ENCODE measurements around the gene BCAS4.

BCAS4 gene

DNA sequence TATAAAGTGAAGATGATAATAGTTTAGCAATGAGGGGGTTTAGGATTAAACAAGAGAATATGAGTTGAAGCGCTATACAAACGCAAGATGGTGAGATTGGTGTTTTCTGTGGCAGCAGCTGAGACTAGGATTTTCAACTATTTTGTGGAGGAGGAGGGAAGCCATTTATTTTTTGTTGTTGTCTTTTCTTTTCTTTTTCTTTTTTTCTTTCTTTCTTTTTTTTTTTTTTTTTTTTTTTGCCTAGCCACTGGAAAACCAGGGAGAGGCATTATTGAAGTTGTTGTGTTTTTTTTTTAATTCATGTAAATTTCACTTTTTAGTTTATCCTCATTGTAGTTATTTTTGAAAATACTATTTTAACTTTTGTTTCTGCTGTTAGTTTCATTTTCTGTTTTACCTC, 47.6 kb upstream of the BCAS4 start:
- no peak overlapping the region for H3K4me2 ChIP-seq (ENCODE audit: insufficient read depth, low read length)
- DNase-seq (no peak), ATAC-seq (ENCODE audit: insufficient read depth, low read depth) (no peak)
- H3K79me2 ChIP-seq (ENCODE audit: insufficient read depth, low read length), result no peaks in the 10 kb centered on the region
- no peaks in the 10 kb centered on the region for H3K9me3 ChIP-seq (ENCODE audit: insufficient read depth, low read length, severe bottlenecking)
- no peak overlapping the region for H3K9ac ChIP-seq (ENCODE audit: low read depth, low read length)
- no peaks in the 10 kb centered on the region for H3K27me3 ChIP-seq (ENCODE audit: insufficient read depth, low read length, poor library complexity)
- H2AFZ ChIP-seq (ENCODE audit: low read depth, low read length), result no peak overlapping the region
- H3K27ac ChIP-seq (ENCODE audit: low read length), result no peak overlapping the region
- TF ChIP-seq, protein P1, sequence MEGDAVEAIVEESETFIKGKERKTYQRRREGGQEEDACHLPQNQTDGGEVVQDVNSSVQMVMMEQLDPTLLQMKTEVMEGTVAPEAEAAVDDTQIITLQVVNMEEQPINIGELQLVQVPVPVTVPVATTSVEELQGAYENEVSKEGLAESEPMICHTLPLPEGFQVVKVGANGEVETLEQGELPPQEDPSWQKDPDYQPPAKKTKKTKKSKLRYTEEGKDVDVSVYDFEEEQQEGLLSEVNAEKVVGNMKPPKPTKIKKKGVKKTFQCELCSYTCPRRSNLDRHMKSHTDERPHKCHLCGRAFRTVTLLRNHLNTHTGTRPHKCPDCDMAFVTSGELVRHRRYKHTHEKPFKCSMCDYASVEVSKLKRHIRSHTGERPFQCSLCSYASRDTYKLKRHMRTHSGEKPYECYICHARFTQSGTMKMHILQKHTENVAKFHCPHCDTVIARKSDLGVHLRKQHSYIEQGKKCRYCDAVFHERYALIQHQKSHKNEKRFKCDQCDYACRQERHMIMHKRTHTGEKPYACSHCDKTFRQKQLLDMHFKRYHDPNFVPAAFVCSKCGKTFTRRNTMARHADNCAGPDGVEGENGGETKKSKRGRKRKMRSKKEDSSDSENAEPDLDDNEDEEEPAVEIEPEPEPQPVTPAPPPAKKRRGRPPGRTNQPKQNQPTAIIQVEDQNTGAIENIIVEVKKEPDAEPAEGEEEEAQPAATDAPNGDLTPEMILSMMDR (IDR thresholded peaks at IDR 0.05; ENCODE audit: borderline replicate concordance, extremely low read depth, low read length, poor library complexity, severe bottlenecking), result no peak
- TF ChIP-seq EZH2 (IDR thresholded peaks at IDR 0.05; ENCODE audit: borderline replicate concordance, low read depth, low read length, severe bottlenecking), result no peak
- H3K4me3 ChIP-seq (ENCODE audit: low read depth in 1 of 2, low read length in 2 of 2), result no peak overlapping the region
- H4K20me1 ChIP-seq (ENCODE audit: insufficient read depth, low read length), result peaks cover 3% of the 10 kb centered on the region; the same call in 1 of the 2 replicates
- H3K4me1 ChIP-seq (ENCODE audit: insufficient read depth, low read length), result no peaks in the 10 kb centered on the region
- H3K36me3 ChIP-seq (ENCODE audit: insufficient read depth, low read length), result 0 out of 2 replicates have a peak, but pooled peaks cover 3% of the 10 kb centered on the region

DNA sequence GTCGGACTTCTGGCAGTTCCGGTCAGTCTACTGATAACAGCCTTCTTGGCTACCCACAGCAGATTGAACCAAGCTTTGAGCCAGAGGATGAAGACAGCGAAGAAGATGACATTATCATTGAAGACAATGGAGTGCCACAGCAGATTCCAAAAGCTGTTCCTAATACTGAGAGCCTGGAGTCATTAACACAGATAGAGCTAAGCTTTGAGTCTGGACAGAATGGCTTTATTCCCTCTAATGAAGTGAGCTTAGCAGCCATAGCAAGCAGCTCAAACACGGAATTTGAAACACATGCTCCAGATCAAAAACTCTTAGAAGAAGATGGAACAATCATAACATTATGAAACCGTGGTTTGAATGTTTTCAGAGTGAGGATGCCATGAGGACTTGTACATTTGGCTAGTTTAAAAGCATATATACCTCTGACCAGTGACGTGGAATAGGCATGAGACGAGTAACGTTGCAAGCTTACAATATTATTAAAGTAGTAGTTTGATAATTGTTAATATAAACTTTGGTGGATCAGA, 44.7 kb upstream of the BCAS4 start:
- Histone ChIP-seq H3K27ac (ENCODE audit: low read length) (no peak overlapping the region), H3K27me3 (ENCODE audit: insufficient read depth, low read length, poor library complexity) (no peaks in the 10 kb centered on the region), H3K9ac (ENCODE audit: low read depth, low read length) (no peak overlapping the region), H3K36me3 (ENCODE audit: insufficient read depth, low read length) (0 out of 2 replicates have a peak, but pooled peaks cover 3% of the 10 kb centered on the region), H3K4me2 (ENCODE audit: insufficient read depth, low read length) (no peak overlapping the region), H2AFZ (ENCODE audit: low read depth, low read length) (no peak overlapping the region), H3K79me2 (ENCODE audit: insufficient read depth, low read length) (no peaks in the 10 kb centered on the region), H3K4me1 (ENCODE audit: insufficient read depth, low read length) (no peaks in the 10 kb centered on the region), H4K20me1 (ENCODE audit: insufficient read depth, low read length) (peaks cover 3% of the 10 kb centered on the region; the same call in 1 of the 2 replicates), H3K4me3 (ENCODE audit: low read depth in 1 of 2, low read length in 2 of 2) (no peak overlapping the region), H3K9me3 (ENCODE audit: insufficient read depth, low read length, severe bottlenecking) (no peaks in the 10 kb centered on the region)
- DNase-seq (no peak), ATAC-seq (ENCODE audit: insufficient read depth, low read depth) (no peak)
- TF ChIP-seq EZH2 (IDR thresholded peaks at IDR 0.05; ENCODE audit: borderline replicate concordance, low read depth, low read length, severe bottlenecking), result no peak
- TF ChIP-seq, protein P1 (IDR thresholded peaks at IDR 0.05; ENCODE audit: borderline replicate concordance, extremely low read depth, low read length, poor library complexity, severe bottlenecking), result no peak

DNA sequence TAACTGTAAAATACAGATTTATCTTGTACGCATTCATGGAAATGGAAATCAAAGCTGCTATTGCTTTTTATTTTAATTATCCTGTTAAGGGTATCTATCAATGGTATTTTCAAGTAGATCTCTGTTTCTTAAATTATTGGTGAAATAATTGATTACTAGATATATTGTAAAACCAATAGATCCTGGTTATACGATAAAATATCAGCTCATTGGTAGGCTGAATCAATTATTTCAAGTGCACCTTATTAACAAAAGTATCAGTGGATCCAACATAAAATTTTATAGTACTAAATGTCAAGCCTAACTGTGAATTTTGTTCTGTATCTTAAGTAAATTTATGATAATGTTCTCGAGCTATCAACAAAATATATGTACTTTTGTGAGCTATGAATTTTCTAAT, 41.7 kb upstream of the BCAS4 start:
- peaks cover 3% of the 10 kb centered on the region; the same call in 1 of the 2 replicates for H4K20me1 ChIP-seq (ENCODE audit: insufficient read depth, low read length)
- TF ChIP-seq EZH2 (IDR thresholded peaks at IDR 0.05; ENCODE audit: borderline replicate concordance, low read depth, low read length, severe bottlenecking), result no peak
- TF ChIP-seq, protein P1 (IDR thresholded peaks at IDR 0.05; ENCODE audit: borderline replicate concordance, extremely low read depth, low read length, poor library complexity, severe bottlenecking), result no peak
- H3K27me3 ChIP-seq (ENCODE audit: insufficient read depth, low read length, poor library complexity), result no peaks in the 10 kb centered on the region
- no peaks in the 10 kb centered on the region for H3K9me3 ChIP-seq (ENCODE audit: insufficient read depth, low read length, severe bottlenecking)
- H3K79me2 ChIP-seq (ENCODE audit: insufficient read depth, low read length), result no peaks in the 10 kb centered on the region
- no peak for ATAC-seq (ENCODE audit: insufficient read depth, low read depth)
- H3K4me1 ChIP-seq (ENCODE audit: insufficient read depth, low read length), result no peaks in the 10 kb centered on the region
- no peak overlapping the region for H3K4me2 ChIP-seq (ENCODE audit: insufficient read depth, low read length)
- no peak overlapping the region for H3K9ac ChIP-seq (ENCODE audit: low read depth, low read length)
- H2AFZ ChIP-seq (ENCODE audit: low read depth, low read length), result no peak overlapping the region
- H3K27ac ChIP-seq (ENCODE audit: low read length), result no peak overlapping the region
- 0 out of 2 replicates have a peak, but pooled peaks cover 3% of the 10 kb centered on the region for H3K36me3 ChIP-seq (ENCODE audit: insufficient read depth, low read length)
- no peak for DNase-seq
- no peak overlapping the region for H3K4me3 ChIP-seq (ENCODE audit: low read depth in 1 of 2, low read length in 2 of 2)

All from DND-41 (cell line).